Brain microvascular endothelial cell (primary cell): ENCODE results near the gene SMIM20.
"Not testable (repeated sequence)": the region's sequence is repeated elsewhere in the genome, so short reads cannot be mapped to it uniquely, and the experiment has no call there.

ENCODE experiments used
- DNase-seq: peaks from one replicate; pipeline ENCODE4 v3.0.0-alpha.2; 2020
- H3K27ac ChIP-seq: fragments of 250-450 bp; sonication (Bioruptor Pico); 2 replicates; pipeline ENCODE4 v1.5.1; 2020; ENCODE audit warnings: mild to moderate bottlenecking, moderate library complexity
- H3K27me3 ChIP-seq: fragments of 250-450 bp; sonication (Bioruptor Pico); replicated peaks from 2 replicates; pipeline ENCODE4 v1.5.1; 2020; ENCODE audit warnings: mild to moderate bottlenecking
- H3K36me3 ChIP-seq: fragments of 250-450 bp; sonication (Bioruptor Pico); replicated peaks from 2 replicates; pipeline ENCODE4 v1.5.1; 2020; ENCODE audit warnings: mild to moderate bottlenecking
- H3K4me3 ChIP-seq: 2 replicates; pipeline ENCODE4 v1.5.1; 2011; ENCODE audit warnings: low read depth, mild to moderate bottlenecking, control low read depth, low read length, moderate library complexity
- CTCF ChIP-seq: IDR thresholded peaks from 2 replicates; pipeline ENCODE4 v1.5.1; 2011; ENCODE audit warnings: low read depth, mild to moderate bottlenecking, moderate library complexity, low read length, control low read depth, inconsistent platforms; ENCODE audit errors: missing control alignments
- in situ Hi-C: cut with HindIII; loops from 2 replicates; pipeline ENCODE4 v1.10.0; 2017; ENCODE audit warnings: low sequenced_read_pairs, low pct_ligation_motif_present

SMIM20 gene

GRCh38 chr4:25913851-25914669, at the start of gene SMIM20:
Gene SMIM20, plus strand, starts transcription at chr4:25914220. Its CDS starts 94 bp downstream, at chr4:25914314.
- Histone ChIP-seq H3K27me3 (no peaks in the 10 kb centered on the region), H3K36me3 (no peaks in the 10 kb centered on the region), H3K4me3 (peak within 1 kb of the TSS; percentile 82), H3K27ac (peak within 1 kb of the TSS; percentile 68)
- in situ Hi-C loops, result no loop called here
- peak; percentile 77 for DNase-seq
- TF ChIP-seq CTCF, result no peak

DNA sequence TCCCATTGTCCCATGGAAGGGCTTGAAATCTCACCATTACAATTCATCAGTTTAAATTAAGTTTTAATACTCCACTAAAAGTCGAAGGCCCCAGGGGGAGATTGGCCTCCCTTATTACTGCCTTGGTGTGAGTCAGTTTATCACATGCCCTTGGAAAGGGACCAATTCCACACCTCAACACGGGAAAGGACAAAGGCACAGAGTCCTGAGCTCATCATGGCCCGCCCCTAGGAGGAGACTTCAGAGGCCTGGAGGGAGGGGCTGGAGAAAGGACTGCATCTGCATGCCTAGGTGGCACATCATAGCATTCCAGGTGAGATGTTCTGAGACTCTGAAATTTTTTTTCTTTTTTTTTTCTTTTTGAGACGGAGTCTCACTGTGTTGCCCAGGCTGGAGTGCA, 48.4 kb upstream of the SMIM20 start:
- DNase-seq, result no peak
- in situ Hi-C loops, result no loop called here
- H3K27ac ChIP-seq, result no peak overlapping the region
- no peaks in the 10 kb centered on the region for H3K27me3 ChIP-seq
- TF ChIP-seq CTCF, result no peak
- H3K36me3 ChIP-seq, result no peaks in the 10 kb centered on the region
- no peak overlapping the region for H3K4me3 ChIP-seq

DNA sequence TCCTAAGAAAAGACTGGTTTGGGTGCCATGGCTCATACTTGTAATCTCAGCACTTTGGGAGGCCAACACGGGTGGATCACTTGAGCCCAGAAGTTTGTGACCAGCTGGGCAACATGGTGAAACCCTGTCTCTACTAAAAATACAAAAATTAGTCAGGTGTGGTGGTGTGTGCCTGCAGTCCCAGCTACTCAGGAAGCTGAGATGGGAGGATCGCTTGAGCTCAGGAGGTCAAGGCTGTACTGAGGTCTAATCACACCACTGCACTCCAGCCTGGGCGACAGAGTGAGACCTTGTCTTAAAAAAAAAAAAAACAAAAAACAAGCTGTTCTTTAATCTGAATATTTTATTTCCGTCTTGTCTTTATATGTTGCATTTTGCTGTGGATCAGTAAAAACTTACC, 47.6 kb upstream of the SMIM20 start:
- H3K4me3 ChIP-seq, H3K36me3 ChIP-seq, H3K27me3 ChIP-seq, in situ Hi-C loops, H3K27ac ChIP-seq, DNase-seq: not testable (repeated sequence)

- Histone ChIP-seq H3K27ac (no peak overlapping the region), H3K36me3 (no peaks in the 10 kb centered on the region), H3K4me3 (no peak overlapping the region), H3K27me3 (no peaks in the 10 kb centered on the region)
- in situ Hi-C loops, result no loop called here
- DNase-seq, result no peak
- no peak for TF ChIP-seq CTCF
Observed at GRCh38 chr4:25867781-25868294, 46.2 kb upstream of the SMIM20 start.

DNA sequence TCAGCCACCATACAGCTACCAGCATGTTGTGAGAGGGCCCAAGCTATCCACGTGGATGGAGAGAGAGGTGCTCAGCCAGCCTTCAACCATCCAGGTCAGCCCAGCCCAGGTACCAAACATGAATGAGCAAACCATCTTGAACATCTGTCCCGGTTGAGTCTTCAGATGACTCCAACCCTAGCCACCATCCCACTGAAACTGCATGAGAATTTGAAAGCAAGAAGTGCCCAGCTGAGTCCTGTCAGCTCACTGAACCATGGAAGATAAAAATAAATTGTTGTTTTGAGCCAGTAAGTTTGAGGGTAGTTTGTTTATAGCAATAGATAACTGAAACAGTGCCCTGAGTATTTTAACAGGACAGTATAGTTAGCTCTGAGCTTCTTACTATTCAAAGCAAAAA, 43.9 kb upstream of the SMIM20 start:
- no peak for TF ChIP-seq CTCF
- no peak overlapping the region for H3K27ac ChIP-seq
- in situ Hi-C loops, result no loop called here

GRCh38 chr4:25872851-25873631, 41.0 kb upstream of the SMIM20 start:
- Histone ChIP-seq H3K27ac (no peak overlapping the region), H3K36me3 (no peaks in the 10 kb centered on the region), H3K27me3 (no peaks in the 10 kb centered on the region), H3K4me3 (no peak overlapping the region)
- in situ Hi-C loops, result no loop called here
- DNase-seq, result no peak
- TF ChIP-seq CTCF, result no peak

More for the DNA sequence above, 43.9 kb upstream of the SMIM20 start:
- Histone ChIP-seq H3K27me3 (no peaks in the 10 kb centered on the region), H3K36me3 (no peaks in the 10 kb centered on the region), H3K4me3 (no peak overlapping the region)
- no peak for DNase-seq
